Esophagus squamous epithelium (tissue), 5 donors: ENCODE results near the gene PADI2. TPM values are rescaled to one million over a fixed set of nuclear protein-coding genes. Genes with fewer than 3 reads are reported as not detected.

ENCODE experiments used
- DNase-seq: peaks from one replicate; lab custom pipeline; 2025; lab: John Stamatoyannopoulos, UW
- H3K27ac ChIP-seq, 4 donors: fragments of 200-600 bp; sonication (generic); one replicate each; pipeline ENCODE4 v1.5.1; 2016 to 2019; ENCODE audit warnings: mild to moderate bottlenecking in 1 of 4
- H3K27me3 ChIP-seq, 4 donors: fragments of 200-600 bp; sonication (generic); 1 replicate in 3 of 4; 2 replicates in 1 of 4; pipeline versions ENCODE4 v1.5.1 to v1.6.0; 2017 to 2021; ENCODE audit warnings: antibody characterized with exemption in 1 of 4
- H3K36me3 ChIP-seq, 3 donors: fragments of 200-600 bp; sonication (generic); one replicate each; pipeline ENCODE4 v1.5.1; 2016 to 2019
- H3K4me1 ChIP-seq, 3 donors: fragments of 200-600 bp; sonication (generic); one replicate each; pipeline ENCODE4 v1.5.1; 2017 to 2019
- H3K4me3 ChIP-seq, 4 donors: fragments of 200-600 bp; sonication (generic); 1 replicate in 3 of 4; 2 replicates in 1 of 4; pipeline ENCODE4 v1.5.1; 2016 to 2019; ENCODE audit warnings: mild to moderate bottlenecking in 2 of 4, moderate library complexity in 1 of 4
- H3K9me3 ChIP-seq, 3 donors: fragments of 200-600 bp; sonication (generic); one replicate each; pipeline ENCODE4 v1.5.1; 2016 to 2019
- POLR2A ChIP-seq, 4 donors: fragments of 450-650 bp; IDR thresholded peaks; one replicate each; pipeline ENCODE4 v1.6.1; 2017; ENCODE audit warnings: antibody characterized with exemption in 4 of 4, mild to moderate bottlenecking in 4 of 4, moderate library complexity in 3 of 4
- WGBS, 2 donors: methylation state at CpG; one replicate each; pipeline ENCODE4 v1.1.5; 2018; 5-methylcytosine and 5-hydroxymethylcytosine counted together
- intact Hi-C: fragments of 100-400 bp; cut with DNase I; formaldehyde crosslinking; loops from one replicate; pipeline ENCODE4 v1.15.0; 2022
- total RNA-seq, 4 donors: library from RNA; depleted of rRNA; stranded (reverse); fragments of >200 nt; gene quantifications; one replicate each; pipeline ENCODE4 v1.1.0, GENCODE V29; 2016
- TF ChIP-seq, protein P1 (sequence below), 6 experiments: fragments of 450-650 bp in 4 of 6; fragments of 200-600 bp in 2 of 6; sonication (generic) in 2 of 6; IDR thresholded peaks; one replicate each; pipeline ENCODE4 v1.5.1; 2016 to 2019; ENCODE audit warnings: antibody characterized with exemption in 6 of 6, mild to moderate bottlenecking in 4 of 6, moderate library complexity in 4 of 6
- donor health status: DM: yes; HTN: yes; CAD: no.

Gene PADI2
- total RNA-seq, 4 donors from 2014 or later: 0.57 to 2.1 (median 1.1) TPM

DNA sequence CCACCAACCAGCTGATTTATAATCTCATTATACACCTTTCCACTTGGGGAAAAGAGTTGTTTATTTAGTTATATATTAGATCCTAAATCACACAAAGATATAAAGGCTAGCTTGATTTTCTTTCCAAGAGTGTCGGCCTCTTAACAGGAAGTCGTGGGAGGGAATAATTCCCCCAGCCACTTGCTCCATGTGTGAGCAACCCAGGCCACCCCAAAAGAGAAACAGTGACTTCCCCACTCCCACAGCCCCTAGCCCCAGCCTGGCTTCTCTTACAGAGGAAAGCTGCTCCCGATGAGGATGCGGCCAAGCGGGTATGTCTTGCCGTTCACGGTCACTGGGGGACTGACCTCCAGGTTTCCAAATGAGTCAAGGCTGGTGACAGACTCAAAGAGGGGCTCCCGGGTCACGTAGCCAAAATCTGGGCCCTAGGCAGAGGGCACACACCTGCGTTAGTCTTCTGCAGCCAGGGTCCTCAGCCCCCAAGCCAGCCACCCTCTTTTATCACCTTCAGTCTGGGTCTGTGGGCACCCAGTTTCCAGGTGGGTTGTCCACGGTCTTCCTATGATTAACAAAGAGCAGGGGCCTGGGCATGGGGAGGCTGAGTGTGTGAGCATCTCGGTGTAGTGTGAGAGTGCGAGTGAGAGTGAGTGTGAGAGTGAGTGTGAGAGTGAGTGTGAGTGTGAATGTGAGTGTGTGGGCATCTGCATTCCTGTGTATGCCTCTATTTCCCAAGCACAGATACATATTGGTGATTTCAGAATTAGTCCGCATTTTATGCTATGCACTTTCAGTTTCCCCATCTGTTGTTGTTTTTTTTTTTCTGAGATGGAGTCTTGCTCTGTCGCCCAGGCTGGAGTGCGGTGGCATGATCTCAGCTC, 40.0 kb downstream of the PADI2 start:
- DNase-seq: no peak
- no peak for TF ChIP-seq POLR2A (IDR thresholded peaks at IDR 0.05)
- TF ChIP-seq, protein P1, sequence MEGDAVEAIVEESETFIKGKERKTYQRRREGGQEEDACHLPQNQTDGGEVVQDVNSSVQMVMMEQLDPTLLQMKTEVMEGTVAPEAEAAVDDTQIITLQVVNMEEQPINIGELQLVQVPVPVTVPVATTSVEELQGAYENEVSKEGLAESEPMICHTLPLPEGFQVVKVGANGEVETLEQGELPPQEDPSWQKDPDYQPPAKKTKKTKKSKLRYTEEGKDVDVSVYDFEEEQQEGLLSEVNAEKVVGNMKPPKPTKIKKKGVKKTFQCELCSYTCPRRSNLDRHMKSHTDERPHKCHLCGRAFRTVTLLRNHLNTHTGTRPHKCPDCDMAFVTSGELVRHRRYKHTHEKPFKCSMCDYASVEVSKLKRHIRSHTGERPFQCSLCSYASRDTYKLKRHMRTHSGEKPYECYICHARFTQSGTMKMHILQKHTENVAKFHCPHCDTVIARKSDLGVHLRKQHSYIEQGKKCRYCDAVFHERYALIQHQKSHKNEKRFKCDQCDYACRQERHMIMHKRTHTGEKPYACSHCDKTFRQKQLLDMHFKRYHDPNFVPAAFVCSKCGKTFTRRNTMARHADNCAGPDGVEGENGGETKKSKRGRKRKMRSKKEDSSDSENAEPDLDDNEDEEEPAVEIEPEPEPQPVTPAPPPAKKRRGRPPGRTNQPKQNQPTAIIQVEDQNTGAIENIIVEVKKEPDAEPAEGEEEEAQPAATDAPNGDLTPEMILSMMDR (IDR thresholded peaks at IDR 0.05): no peak
- intact Hi-C loops: no loop called here
- no peaks in the 10 kb centered on the region for H3K9me3 ChIP-seq
- no peak overlapping the region for H3K27ac ChIP-seq
- no peak overlapping the region for H3K4me3 ChIP-seq
- WGBS, 2 donors: 87 to 91% methylated on average over 10 to 11 of the region's 16 CpGs
- no peaks in the 10 kb centered on the region for H3K36me3 ChIP-seq
- H3K4me1 ChIP-seq: peaks cover 0 to 4% (median 0%) of the 10 kb centered on the region in 3 donors
- H3K27me3 ChIP-seq: peaks cover 0 to 5% (median 0%) of the 10 kb centered on the region in 4 donors

DNA sequence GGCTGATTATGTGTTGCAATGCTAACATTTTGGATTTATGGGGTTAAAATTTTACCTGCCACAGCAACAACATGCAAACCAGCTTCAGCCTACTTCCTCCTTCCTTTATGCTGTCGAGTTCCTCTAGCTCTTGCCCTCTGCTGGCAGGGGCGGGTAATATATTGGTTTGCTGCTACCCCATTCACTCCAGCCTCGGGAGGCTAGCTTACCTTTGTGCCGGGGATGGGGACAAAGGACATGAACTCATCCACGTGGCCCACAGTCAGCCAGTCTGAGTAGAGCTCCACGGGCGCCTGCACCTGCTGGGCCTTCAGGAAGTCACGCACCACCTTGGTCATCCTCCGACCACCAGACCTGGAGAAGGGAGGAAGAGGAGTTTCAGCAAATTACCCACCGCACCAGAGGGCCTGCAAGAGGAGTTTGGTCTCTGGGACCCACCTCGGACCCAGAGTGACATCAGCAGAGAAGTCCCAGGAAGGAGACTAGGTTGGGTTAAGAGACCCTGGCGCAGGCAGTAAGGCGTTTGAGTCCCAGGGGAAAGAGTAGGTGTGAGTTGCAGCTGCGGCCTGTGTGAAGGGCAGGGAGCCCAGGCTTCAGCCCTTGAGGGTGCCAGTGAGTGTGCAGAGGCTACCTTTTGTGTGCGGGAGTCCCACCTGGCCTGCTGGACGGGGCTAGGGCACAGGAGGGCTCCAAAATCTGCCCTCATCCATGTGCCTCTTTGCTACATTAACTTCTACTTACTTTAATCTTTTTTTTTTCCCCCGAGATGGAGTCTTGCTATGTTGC, 43.6 kb downstream of the PADI2 start:
- TF ChIP-seq, protein P1 (IDR thresholded peaks at IDR 0.05): peak in 4 of 6 experiments; percentile 16 to 66 (median 26)
- no peak for TF ChIP-seq POLR2A (IDR thresholded peaks at IDR 0.05)
- DNase-seq: no peak
- no peaks in the 10 kb centered on the region for H3K27me3 ChIP-seq
- no peak overlapping the region for H3K27ac ChIP-seq
- no peaks in the 10 kb centered on the region for H3K9me3 ChIP-seq
- no peaks in the 10 kb centered on the region for H3K36me3 ChIP-seq
- no peaks in the 10 kb centered on the region for H3K4me1 ChIP-seq
- no peak overlapping the region for H3K4me3 ChIP-seq
- intact Hi-C loops: no loop called here
- WGBS, 2 donors: 54 to 67% methylated on average over 9 to 16 of the region's 17 CpGs

DNA sequence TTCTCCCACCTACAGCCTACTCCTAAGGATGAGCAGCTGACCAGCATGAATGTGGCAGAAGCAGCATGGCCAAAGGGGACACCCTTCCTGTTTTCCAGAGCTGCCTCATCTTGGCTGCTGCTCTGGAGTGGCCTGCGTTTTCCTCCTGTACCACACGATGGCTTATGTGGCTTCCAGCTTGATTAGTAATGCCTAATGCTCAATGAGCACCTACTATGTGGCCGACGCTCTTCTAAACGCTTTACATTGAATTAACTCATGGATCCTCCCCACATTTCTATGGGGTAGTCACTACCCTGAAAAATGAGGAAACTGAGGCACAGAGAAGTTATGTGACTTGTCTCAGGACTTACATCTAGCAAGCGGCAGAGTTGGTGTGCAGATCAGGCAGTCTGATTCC, 47.5 kb downstream of the PADI2 start:
- Histone ChIP-seq H3K36me3 (no peaks in the 10 kb centered on the region), H3K4me3 (no peak overlapping the region), H3K4me1 (no peaks in the 10 kb centered on the region), H3K27ac (no peak overlapping the region), H3K27me3 (no peaks in the 10 kb centered on the region), H3K9me3 (no peaks in the 10 kb centered on the region)
- 77 to 83% methylated on average over 4 to 6 of the region's 6 CpGs for WGBS, 2 donors
- DNase-seq: no peak
- no peak for TF ChIP-seq POLR2A (IDR thresholded peaks at IDR 0.05)
- TF ChIP-seq, protein P1 (IDR thresholded peaks at IDR 0.05): no peak
- intact Hi-C loops: no loop called here

DNA sequence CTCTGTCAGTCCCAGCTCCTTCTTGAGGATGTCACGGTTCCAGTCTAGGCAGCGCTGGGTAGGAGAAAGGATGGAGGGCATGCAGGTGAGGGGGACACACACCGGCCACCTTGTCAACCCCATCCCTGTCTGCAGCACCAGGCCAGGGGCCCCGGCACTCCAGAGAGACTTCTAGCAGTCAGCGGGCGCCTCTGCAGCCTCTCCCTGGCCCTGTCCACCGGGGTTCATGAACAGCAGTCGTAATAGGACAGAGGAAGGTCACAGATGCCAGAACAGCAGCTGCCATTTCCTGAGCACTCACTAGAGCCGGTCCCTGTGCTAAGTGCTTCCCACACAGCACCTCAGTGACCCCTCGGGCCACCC, 49.1 kb downstream of the PADI2 start:
- H3K9me3 ChIP-seq: peaks cover 0 to 6% (median 2%) of the 10 kb centered on the region in 3 donors
- intact Hi-C loops: no loop called here
- no peak for DNase-seq
- H3K36me3 ChIP-seq: no peaks in the 10 kb centered on the region
- no peak overlapping the region for H3K4me3 ChIP-seq
- TF ChIP-seq POLR2A (IDR thresholded peaks at IDR 0.05): no peak
- TF ChIP-seq, protein P1 (IDR thresholded peaks at IDR 0.05): no peak
- no peaks in the 10 kb centered on the region for H3K4me1 ChIP-seq
- WGBS, 2 donors: 58 to 59% methylated on average over 2 to 4 of the region's 10 CpGs
- H3K27ac ChIP-seq: no peak overlapping the region
- no peaks in the 10 kb centered on the region for H3K27me3 ChIP-seq
